ENCODE data around the gene SMLR1.

GRCh38 chr6:130839379-130839778 is 12.2 kb downstream of the SMLR1 start:
- TF ChIP-seq POLR2AphosphoS5 (IDR thresholded peaks at IDR 0.05; ENCODE audit: borderline replicate concordance, low read depth, low read length) = no peak
- TF ChIP-seq EZH2 (IDR thresholded peaks at IDR 0.05) = no peak

All from SK-N-MC (cell line).